HEK293 (cell line): ENCODE measurements around the gene CYP27B1.

Experiments used
- CTCF ChIA-PET: fragments of 350-600 bp; formaldehyde crosslinking; extraction: SDS; loops from one replicate; lab custom pipeline; 2021; ENCODE audit warnings: antibody characterized with exemption; lab: Yijun Ruan, JAX
- POLR2A ChIA-PET: fragments of 300-600 bp; formaldehyde crosslinking; extraction: SDS; loops from one replicate; lab custom pipeline; 2020; ENCODE audit warnings: antibody characterized with exemption, inconsistent platforms; lab: Yijun Ruan, JAX
- H3K27ac ChIP-seq: fragments of 200-500 bp; sonication (Bioruptor generic); 2 replicates; pipeline ENCODE4 v1.5.1; 2014; ENCODE audit warnings: low read depth, low read length, control low read depth, inconsistent platforms; ENCODE audit errors: extremely low read depth
- H3K36me3 ChIP-seq, 2 experiments: fragments of 200-500 bp in 1 of 2; sonication (Bioruptor generic) in 1 of 2; 1 replicate in 1 of 2; 2 replicates in 1 of 2; pipeline ENCODE4 v1.5.1; 2014 to 2017; ENCODE audit warnings: inconsistent platforms in 2 of 2, low read length in 2 of 2; ENCODE audit not compliant: control insufficient read depth in 2 of 2, insufficient read depth in 1 of 2
- H3K4me1 ChIP-seq: fragments of 200-500 bp; sonication (Bioruptor generic); 2 replicates; pipeline ENCODE4 v1.5.1; 2014; ENCODE audit warnings: mild to moderate bottlenecking, low read length, inconsistent platforms; ENCODE audit not compliant: control insufficient read depth, insufficient read depth
- H3K4me3 ChIP-seq: 2 replicates; pipeline ENCODE4 v1.5.1; 2011; ENCODE audit warnings: low read depth, mild to moderate bottlenecking, control low read depth, low read length, moderate library complexity
- H3K9me3 ChIP-seq: fragments of 200-500 bp; sonication (Bioruptor generic); 2 replicates; pipeline ENCODE4 v1.5.1; 2014; ENCODE audit warnings: low read depth, low read length, inconsistent platforms; ENCODE audit not compliant: control insufficient read depth, insufficient read depth
- REPIN1 ChIP-seq: fragments of 450-650 bp; formaldehyde crosslinking; IDR thresholded peaks from 2 replicates; pipeline ENCODE4 v1.5.1; 2017; ENCODE audit warnings: missing biosample characterization, missing genetic modification characterization, low read depth
- SP3 ChIP-seq: fragments of 450-650 bp; formaldehyde crosslinking; IDR thresholded peaks from 2 replicates; pipeline ENCODE4 v1.5.1; 2016; ENCODE audit warnings: missing biosample characterization, missing genetic modification characterization
- TSHZ1 ChIP-seq: fragments of 450-650 bp; formaldehyde crosslinking; IDR thresholded peaks from 2 replicates; pipeline ENCODE4 v1.5.1; 2016; ENCODE audit warnings: missing biosample characterization, missing genetic modification characterization, borderline replicate concordance
- ZBTB17 ChIP-seq: fragments of 450-650 bp; formaldehyde crosslinking; IDR thresholded peaks from 2 replicates; pipeline ENCODE4 v1.5.1; 2016; ENCODE audit warnings: missing biosample characterization, missing genetic modification characterization
- ZBTB20 ChIP-seq: fragments of 450-650 bp; formaldehyde crosslinking; IDR thresholded peaks from 2 replicates; pipeline ENCODE4 v1.5.1; 2016; ENCODE audit warnings: missing biosample characterization, missing genetic modification characterization
- ZFP3 ChIP-seq: fragments of 450-650 bp; formaldehyde crosslinking; IDR thresholded peaks from 2 replicates; pipeline ENCODE4 v1.5.1; 2016; ENCODE audit warnings: low read depth, missing biosample characterization, missing genetic modification characterization
- ZNF10 ChIP-seq: fragments of 450-650 bp; formaldehyde crosslinking; IDR thresholded peaks from 2 replicates; pipeline ENCODE4 v1.5.1; 2017; ENCODE audit warnings: missing biosample characterization, missing genetic modification characterization
- ZNF112 ChIP-seq: fragments of 450-650 bp; formaldehyde crosslinking; IDR thresholded peaks from 2 replicates; pipeline ENCODE4 v1.5.0; 2017; ENCODE audit warnings: missing biosample characterization, missing genetic modification characterization
- ZNF148 ChIP-seq: fragments of 450-650 bp; formaldehyde crosslinking; IDR thresholded peaks from 2 replicates; pipeline ENCODE4 v1.5.0; 2017; ENCODE audit warnings: missing biosample characterization, missing genetic modification characterization, borderline replicate concordance
- ZNF169 ChIP-seq: fragments of 450-650 bp; formaldehyde crosslinking; IDR thresholded peaks from 2 replicates; pipeline ENCODE4 v1.5.1; 2016; ENCODE audit warnings: missing biosample characterization, missing genetic modification characterization
- ZNF175 ChIP-seq: fragments of 450-650 bp; formaldehyde crosslinking; IDR thresholded peaks from 2 replicates; pipeline ENCODE4 v1.5.1; 2016; ENCODE audit warnings: missing biosample characterization, missing genetic modification characterization
- ZNF248 ChIP-seq: fragments of 450-650 bp; formaldehyde crosslinking; IDR thresholded peaks from 2 replicates; pipeline ENCODE4 v1.5.1; 2017; ENCODE audit warnings: missing biosample characterization, missing genetic modification characterization
- ZNF335 ChIP-seq: fragments of 450-650 bp; formaldehyde crosslinking; conservative IDR thresholded peaks from 2 replicates; pipeline ENCODE4 v1.5.1; 2016; ENCODE audit warnings: missing biosample characterization, missing genetic modification characterization
- ZNF558 ChIP-seq: fragments of 450-650 bp; formaldehyde crosslinking; IDR thresholded peaks from 2 replicates; pipeline ENCODE4 v1.5.1; 2016; ENCODE audit warnings: missing biosample characterization, missing genetic modification characterization
- ZNF624 ChIP-seq: fragments of 450-650 bp; formaldehyde crosslinking; IDR thresholded peaks from 2 replicates; pipeline ENCODE4 v1.5.1; 2017; ENCODE audit warnings: missing biosample characterization, missing genetic modification characterization
- ZNF658 ChIP-seq: fragments of 450-650 bp; formaldehyde crosslinking; IDR thresholded peaks from 2 replicates; pipeline ENCODE4; 2016; ENCODE audit warnings: missing biosample characterization, missing genetic modification characterization
- ZNF692 ChIP-seq: fragments of 450-650 bp; formaldehyde crosslinking; IDR thresholded peaks from 2 replicates; pipeline ENCODE4 v1.5.1; 2016; ENCODE audit warnings: missing biosample characterization, missing genetic modification characterization
- ZNF76 ChIP-seq: fragments of 450-650 bp; formaldehyde crosslinking; IDR thresholded peaks from 2 replicates; pipeline ENCODE4; 2016; ENCODE audit warnings: low read depth, missing biosample characterization, missing genetic modification characterization, borderline replicate concordance
- ZNF768 ChIP-seq: fragments of 450-650 bp; formaldehyde crosslinking; IDR thresholded peaks from 2 replicates; pipeline ENCODE4 v1.5.1; 2018; ENCODE audit warnings: missing biosample characterization, mild to moderate bottlenecking, missing genetic modification characterization
- ZNF777 ChIP-seq: fragments of 450-650 bp; formaldehyde crosslinking; IDR thresholded peaks from 2 replicates; pipeline ENCODE4 v1.5.1; 2017; ENCODE audit warnings: missing biosample characterization, missing genetic modification characterization, borderline replicate concordance
- ZNF843 ChIP-seq: fragments of 450-650 bp; formaldehyde crosslinking; IDR thresholded peaks from 2 replicates; pipeline ENCODE4 v1.5.1; 2016; ENCODE audit warnings: missing biosample characterization, missing genetic modification characterization
- ZSCAN23 ChIP-seq: fragments of 450-650 bp; formaldehyde crosslinking; IDR thresholded peaks from 2 replicates; pipeline ENCODE4 v1.5.1; 2016; ENCODE audit warnings: missing biosample characterization, missing genetic modification characterization

CYP27B1 gene

GRCh38 chr12:57810450-57810849, 43.6 kb upstream of the CYP27B1 start:
- POLR2A ChIA-PET = no interaction called here
- no peak overlapping the region for H3K4me3 ChIP-seq
- TF ChIP-seq ZNF768 (no peak), ZNF658 (no peak), SP3 (tag by site-specific recombination) (no peak), ZNF148 (no peak), ZNF10 (tag by site-specific recombination) (no peak), ZNF112 (tag by site-specific recombination) (no peak), ZSCAN23 (no peak), ZNF169 (tag by site-specific recombination) (no peak), ZNF843 (no peak), ZNF558 (tag by site-specific recombination) (no peak), ZNF335 (0 out of 2 replicates have a peak, but pooled peaks have one; percentile 15), TSHZ1 (tag by site-specific recombination) (no peak), REPIN1 (no peak), ZNF76 (tag by site-specific recombination) (no peak), ZNF692 (tag by site-specific recombination) (0 out of 2 replicates have a peak, but pooled peaks have one; percentile 24), ZFP3 (no peak), ZNF175 (tag by site-specific recombination) (no peak), ZNF624 (tag by site-specific recombination) (no peak), ZBTB17 (peak; percentile 34; the same call in 1 of the 2 replicates), ZNF777 (tag by site-specific recombination) (no peak)
- H3K36me3 ChIP-seq = peaks cover 0 to 52% of the 10 kb centered on the region in 2 experiments; a peak in 2 of 3 replicates
- CTCF ChIA-PET = interaction anchor here (0.7 to 1.5 kb wide), 2 partner anchors 10 to 28 kb away, joined by 3 to 4 read pairs; partner anchors contain the start of gene TSFM
- no peak overlapping the region for H3K27ac ChIP-seq
- no peaks in the 10 kb centered on the region for H3K9me3 ChIP-seq
- H3K4me1 ChIP-seq = no peaks in the 10 kb centered on the region

- CTCF ChIA-PET = interaction anchor here (0.6 to 1.4 kb wide), 4 partner anchors 10 to 50 kb away, joined by 3 to 5 read pairs (median 3); partner anchors contain the start of gene TSFM
- POLR2A ChIA-PET = no interaction called here
These were observed 42.5 kb upstream of the CYP27B1 start for GRCh38 chr12:57809425-57809824.

More at GRCh38 chr12:57809425-57809824, 42.5 kb upstream of the CYP27B1 start:
- TF ChIP-seq ZBTB20 (no peak), ZNF248 (tag by site-specific recombination) (no peak)
- Histone ChIP-seq H3K4me1 (no peaks in the 10 kb centered on the region), H3K9me3 (no peaks in the 10 kb centered on the region), H3K27ac (no peak overlapping the region), H3K36me3 (peaks cover 1 to 52% of the 10 kb centered on the region in 2 experiments; a peak in 2 of 3 replicates), H3K4me3 (no peak overlapping the region)
